Activated CD8-positive, alpha-beta memory T cell treated with anti-CD3 and anti-CD28 coated beads for 1 hour (primary cell): Measurements from ENCODE around the gene MIDN.

ENCODE experiments used
- DNase-seq, 2 donors: peaks; one replicate each; pipeline ENCODE4 v3.0.0-alpha.2; 2020; ENCODE audit warnings: low read depth in 1 of 2; ENCODE audit errors: extremely low read depth in 1 of 2

MIDN gene

DNA sequence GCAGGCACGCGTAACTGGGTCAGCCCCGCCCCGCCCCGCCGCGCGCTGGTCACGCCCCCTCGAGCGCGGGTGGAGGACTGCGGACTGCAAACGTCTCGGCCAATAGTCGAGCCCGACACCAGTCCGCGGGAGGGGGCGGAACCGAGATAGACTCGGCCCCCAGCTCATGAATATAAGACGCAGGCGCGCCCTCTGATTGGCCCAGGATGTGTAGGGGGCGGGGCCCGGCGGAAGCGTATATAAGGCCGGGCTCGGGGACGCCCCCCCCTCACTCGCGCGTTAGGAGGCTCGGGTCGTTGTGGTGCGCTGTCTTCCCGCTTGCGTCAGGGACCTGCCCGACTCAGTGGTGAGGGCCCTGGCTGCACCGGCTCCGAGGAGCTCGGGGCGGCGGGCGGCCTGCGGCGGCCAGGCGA is 20.7 kb downstream of the MIDN start, which contains the start of gene CIRBP:
CIRBP (plus strand) TSS at position 268 of the 413 bp plus-strand sequence. CDS start 1,602 bp downstream, outside the sequence.
- DNase-seq: peak; percentile 98 to 99

GRCh38 chr19:1269478-1270212 is 21.3 kb downstream of the MIDN start:
- DNase-seq: peak in 1 of 2 donors; percentile 80

DNA sequence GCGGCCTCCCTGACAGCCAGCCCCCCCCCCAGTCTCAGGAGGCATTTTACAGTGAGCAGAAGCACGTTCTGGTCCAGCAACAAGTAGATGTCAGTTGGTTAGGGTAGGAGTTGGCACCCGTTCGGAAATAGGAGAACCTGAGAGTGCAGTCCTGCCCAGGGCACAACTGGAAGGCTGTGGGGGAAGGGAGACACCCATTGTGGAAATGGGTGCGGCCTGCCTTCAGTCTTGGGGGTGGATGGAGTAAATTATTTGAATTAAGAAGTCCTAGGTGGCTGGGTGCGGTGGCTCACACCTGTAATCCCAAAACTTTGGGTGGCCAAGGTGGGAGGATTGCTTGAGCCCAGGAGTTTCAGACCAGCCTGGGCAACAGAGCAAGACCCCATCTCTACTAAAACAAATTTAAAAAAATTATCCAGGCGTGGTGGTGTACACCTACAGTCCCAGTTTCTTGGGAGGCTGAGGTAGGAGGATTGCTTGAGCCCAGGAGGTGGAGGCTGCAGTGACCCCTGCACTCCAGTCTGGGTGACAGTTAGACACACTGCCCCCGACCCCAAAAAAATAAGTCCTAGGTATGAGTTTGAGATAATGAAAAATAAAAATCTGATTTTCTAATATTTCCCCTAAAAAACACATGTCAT is 21.9 kb downstream of the MIDN start:
- DNase-seq: no peak

- DNase-seq: no peak
Measured at GRCh38 chr19:1270854-1271527, 22.6 kb downstream of the MIDN start.

DNA sequence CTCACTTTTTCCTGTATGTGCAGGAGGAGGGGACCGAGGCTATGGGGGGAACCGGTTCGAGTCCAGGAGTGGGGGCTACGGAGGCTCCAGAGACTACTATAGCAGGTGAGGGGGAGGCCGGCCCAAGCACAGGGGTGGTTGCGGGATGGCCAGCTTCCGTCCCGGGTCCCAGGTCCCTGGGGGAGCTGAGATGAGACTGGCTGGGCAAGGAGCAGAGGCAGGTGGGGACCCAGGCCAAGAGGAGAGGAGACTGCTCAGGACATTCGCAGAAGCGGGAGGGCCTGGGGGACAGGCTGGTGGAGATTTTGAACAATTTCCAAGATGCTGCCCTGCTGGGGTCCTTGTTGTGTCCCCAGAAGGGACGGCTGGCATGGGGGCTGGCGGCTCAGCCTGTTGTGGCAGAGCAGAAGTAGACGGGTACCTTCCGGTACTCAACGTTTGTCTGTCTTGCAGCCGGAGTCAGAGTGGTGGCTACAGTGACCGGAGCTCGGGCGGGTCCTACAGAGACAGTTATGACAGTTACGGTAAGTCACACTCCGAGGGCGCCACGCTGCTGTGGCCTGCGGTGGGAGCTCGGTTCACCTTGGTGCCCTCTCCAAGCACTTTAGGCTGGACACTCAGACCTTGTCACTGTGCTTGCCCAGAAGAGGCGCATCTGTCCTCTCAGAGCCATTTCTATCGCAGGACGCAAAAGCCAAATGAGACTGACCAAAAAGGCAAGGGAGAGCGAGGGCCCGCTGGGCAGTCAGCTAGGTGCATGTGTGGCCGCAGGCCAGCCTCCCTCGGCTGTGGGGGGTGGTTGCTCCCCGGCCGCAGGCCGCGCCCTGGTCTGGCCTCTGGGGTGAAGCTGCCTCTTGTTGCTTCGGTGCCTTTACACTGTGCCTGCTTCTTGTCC is 23.4 kb downstream of the MIDN start:
- no peak for DNase-seq

GRCh38 chr19:1272423-1273262 is 24.3 kb downstream of the MIDN start:
- DNase-seq: no peak

- DNase-seq: no peak
Measured at GRCh38 chr19:1273263-1274041, 25.1 kb downstream of the MIDN start.

DNA sequence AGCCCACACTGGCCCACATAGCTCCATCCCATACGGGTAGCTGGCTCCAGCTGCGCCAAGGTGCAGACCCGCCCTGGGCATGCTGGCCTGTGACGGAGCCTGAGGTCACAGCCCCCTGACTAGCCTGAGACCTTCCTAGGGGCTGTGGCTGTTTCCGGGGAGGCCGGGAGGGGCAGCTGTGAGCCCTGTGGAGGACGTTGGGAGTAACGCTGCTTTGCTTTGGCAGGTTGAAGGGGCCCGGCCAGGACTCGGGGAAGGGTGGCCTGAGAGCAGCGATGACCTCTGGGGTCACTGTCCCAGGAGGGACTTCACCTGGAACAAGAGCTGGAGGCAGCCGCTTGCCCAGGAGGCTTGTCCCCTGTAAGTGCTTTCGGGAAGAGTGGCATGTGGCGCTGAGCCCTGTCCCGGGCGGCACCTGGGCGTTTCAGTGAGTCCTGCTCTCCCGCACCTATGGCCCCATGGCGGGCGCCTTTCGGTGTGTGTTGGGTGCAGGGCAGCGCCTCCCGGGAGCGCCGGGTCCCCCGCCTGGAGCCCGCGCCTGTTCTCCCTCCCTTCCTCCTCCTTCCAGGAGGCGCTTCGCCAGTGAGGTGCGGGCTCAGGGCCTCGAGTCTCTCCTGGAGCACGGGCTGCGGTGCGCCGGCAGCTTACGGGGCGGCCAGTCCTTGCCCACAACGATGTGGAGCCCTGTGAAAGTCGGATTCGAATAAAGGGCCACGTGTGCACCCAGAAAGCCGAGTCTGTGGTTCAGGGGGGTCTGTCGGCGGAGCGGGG is 25.9 kb downstream of the MIDN start:
- DNase-seq: no peak

DNA sequence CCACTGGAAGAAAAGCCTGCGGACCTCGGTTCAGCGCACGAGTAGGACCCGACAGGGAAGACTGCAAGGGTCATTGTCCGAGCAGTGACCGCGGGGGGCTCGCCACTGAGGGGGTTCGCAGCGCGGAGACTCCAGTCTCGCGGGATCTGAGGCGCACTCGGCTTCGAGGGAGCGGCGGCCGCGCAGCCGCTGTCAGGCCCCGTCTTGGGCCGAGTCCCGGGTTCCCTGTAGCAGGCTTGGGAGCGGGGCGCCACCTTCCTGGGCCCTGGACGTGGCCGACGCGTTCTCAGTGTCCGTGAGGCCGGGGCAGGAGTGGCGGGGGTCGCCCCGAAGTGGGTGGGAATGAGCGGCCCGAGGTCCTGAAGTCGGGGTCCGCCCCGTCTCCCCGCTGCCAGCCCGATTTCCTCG is 26.5 kb downstream of the MIDN start:
- DNase-seq: no peak

DNA sequence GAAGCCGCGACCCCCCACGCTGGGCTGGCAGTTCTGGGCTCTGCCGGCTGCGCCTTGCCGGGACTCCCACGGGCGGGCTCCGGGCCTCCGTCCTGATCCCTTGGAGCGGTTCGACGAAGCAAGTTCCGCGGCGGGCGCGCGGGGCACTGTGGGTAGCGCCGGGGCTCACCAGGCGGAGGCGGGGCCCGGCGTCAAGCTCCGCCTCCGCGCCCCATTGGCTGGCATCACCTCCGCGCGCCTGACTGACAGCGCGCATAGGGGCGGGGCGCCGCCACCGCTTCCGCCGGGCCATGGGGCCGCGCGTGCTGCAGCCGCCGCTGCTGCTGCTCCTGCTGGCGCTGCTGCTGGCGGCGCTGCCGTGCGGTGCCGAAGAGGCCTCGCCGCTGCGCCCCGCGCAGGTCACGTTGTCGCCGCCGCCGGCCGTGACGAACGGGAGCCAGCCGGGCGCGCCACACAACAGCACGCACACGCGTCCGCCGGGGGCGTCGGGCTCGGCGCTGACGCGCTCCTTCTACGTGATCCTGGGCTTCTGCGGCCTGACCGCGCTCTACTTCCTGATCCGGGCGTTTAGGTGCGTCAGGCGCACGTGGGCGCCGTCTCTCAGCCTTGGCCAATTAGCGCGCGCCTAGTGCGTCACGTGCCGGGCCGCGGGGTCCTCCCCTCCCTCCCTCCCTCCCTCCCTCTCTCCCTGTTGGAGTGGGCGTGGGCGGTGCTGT is 27.0 kb downstream of the MIDN start, which contains the start of gene FAM174C:
FAM174C (plus strand) TSS at position 271 of the 716 bp plus-strand sequence; CDS start at position 291, 20 bp downstream.
- peak; percentile 91 to 96 for DNase-seq

GRCh38 chr19:1275976-1276627 is 27.7 kb downstream of the MIDN start:
- no peak for DNase-seq

- no peak for DNase-seq
Measured at GRCh38 chr19:1276628-1277022, 28.2 kb downstream of the MIDN start.

DNA sequence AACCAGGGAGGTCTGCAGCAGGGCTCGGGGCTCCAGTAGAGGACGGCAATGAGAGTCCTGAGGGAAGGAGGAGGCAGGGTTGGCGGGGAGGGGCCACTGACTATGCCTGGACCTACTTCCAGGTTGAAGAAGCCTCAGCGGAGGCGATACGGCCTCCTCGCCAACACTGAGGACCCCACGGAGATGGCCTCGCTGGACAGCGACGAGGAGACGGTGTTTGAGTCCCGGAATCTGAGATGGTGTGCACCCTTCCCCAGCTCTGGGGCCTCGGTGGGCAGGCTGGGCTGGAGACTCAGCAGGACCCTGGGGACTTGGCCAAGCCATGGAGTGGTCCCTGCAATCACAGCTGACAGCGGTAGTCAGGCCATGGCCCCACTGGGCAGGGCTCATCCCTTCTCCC is 28.7 kb downstream of the MIDN start:
- no peak for DNase-seq

DNA sequence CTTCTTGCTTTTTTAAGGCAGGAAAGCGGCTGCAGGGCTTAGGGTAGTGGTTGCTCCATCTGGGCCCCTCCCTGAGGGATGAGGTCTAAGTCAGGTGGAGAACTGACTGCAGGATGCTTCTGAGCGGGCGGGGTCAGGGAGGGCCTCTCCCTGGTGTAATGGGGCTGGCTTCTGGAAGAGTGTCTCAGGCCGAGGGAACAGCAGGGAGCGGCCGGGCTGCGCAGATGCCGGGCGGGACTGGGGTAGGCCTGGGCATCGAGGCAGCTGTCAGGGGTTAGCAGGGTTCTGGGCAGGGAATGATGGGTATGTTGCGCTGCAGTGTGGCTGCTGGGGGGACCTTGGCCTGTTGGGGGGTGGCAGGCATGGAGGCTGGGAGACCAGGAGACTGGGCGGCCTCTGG is 29.7 kb downstream of the MIDN start:
- no peak for DNase-seq

DNA sequence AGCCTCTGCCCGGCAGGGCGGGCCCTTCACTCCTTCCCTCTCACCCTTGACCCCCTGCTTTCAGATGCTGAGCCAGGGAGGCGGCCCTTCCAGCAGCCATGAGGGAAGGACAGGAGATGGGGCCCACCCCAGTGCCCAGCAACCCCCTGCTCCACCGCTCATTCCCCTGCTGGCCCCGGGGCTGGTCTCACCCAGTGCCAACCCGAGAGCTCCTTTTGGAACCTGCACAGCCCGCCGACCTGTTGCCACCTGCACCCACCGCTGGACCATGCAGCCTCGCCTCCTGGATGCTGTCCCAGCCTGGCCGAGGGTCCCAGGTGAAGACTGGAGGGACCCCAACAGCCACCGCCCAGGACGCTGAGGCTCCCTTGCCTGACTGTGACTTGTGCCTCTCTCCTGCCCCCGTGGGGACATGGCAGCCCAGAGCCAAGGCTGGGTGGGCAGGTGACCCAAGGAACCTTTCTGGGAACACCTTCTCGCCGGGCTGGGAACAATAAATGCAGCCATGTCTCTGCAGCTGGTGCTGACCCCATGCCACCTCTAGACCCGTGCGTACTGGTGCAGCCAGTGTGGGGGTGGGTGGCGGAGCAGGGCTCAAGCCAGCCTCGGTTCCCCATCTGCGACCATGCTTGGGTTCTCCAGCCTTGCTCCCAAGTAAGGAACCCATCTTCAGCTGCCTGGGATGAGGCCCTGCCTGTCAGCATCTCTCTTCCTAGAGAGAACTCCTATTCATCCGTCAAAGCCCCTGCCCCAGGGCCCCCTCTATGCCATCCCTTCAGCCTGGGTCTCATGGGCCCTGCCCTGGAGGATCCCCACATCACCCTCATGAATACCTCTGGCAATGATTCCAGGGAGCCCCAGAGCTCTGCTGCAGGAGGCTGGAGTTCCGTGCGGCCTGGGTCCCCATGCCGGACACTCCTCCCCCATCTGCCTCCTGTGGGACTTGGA is 30.6 kb downstream of the MIDN start:
- DNase-seq: no peak

DNA sequence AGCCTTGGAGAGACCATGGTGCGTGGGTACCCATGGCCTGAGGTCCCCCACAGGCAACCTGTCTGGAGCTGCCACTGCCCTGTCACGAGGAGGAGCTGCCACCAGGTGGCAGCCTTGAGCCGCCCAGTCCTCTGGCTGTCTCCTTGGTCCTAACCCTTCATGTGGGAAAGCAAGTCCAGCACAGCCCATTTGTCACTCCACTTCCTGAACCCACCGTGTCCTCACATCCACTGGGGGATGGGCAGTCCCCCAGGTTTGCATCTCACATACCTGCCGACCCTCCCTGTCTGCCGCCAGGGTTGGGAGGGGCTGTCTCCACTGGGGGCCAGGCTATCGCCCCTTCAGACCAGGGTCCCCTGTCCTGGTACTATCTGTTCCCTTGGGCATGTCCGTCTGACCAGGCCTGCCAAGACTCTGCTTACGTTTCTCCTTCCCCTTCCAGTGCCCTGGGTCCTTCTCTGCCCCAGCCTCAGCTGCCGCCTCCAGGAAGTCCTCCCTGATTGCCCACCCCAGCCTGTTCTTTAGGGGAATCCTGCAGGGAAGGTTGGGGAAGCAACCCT is 31.5 kb downstream of the MIDN start:
- peak in 1 of 2 donors; percentile 67 for DNase-seq
